Fibroblast of skin of back (primary cell): ENCODE data around the gene GDF11.
A peak's percentile ranks its signal among the peaks of the same experiment; 100 is the strongest.

Experiments
- DNase-seq: peaks from one replicate; pipeline ENCODE4 v3.0.0-alpha.2; 2013

Gene GDF11

DNA sequence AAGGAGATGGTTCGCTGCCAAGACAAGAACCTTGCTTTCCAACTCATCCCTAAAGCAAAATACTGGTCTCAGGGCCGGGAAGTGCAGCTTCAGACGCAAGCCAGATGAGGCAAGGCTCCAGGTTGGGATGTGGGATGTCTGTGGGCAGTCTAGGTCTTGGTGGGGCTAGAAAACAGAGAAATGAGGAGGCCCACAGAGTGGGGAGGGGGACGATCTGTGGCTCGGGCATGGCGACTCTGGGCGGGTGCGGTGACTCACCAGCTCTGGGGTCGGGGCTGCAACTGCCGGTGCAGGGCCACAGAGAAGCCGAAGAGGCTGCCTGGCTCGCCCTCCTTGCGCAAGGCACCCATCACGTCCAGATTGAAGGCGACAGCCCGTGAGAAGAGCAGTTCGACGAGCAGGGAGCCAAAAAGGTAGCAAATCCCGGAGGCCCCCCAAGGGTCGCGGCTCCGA lies 35.7 kb upstream of the GDF11 start:
- no peak for DNase-seq

DNA sequence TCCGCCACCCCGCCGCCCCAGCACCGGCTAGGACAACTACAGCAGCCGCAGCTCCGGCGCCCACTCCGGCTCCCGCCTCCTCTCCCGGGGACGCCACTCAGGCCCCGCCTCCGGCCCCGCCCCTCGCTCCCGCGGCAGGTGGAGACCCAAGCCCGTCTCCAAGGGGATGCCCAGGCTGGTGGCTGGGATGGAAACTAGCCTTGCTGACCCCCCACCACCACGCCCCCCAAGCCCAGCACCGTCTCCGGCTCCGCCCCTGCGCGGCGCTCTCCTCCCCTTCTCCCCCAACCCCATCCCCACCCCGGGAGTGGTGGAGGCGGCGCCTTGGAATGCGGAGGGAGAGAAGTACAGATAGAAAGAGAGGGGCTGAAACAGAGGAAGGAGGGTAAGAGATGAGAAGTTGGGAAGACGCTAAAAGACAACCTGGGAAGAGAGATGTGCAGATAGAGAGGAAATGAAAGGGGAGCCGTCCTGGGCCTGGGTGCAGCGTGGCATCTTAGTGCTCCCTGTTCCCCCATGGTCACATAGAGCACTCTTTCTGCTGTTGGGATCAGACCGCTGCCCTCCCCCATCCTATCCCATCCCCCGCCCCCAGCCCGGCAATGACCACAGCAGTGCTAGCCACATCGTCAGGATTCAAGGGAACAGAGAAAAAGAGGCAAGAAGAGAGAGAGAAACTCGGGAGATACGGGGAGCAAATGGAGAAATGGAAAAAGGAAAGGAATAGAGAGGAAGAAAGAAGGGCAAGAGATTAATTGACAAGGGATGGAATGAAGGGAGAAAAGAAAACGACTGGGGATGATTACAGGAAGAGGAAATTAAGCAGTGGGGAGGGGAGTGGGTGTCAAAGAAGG lies 34.9 kb upstream of the GDF11 start, which contains the start of gene ITGA7:
Gene ITGA7 (minus strand): TSS at position 64 of the 854 bp plus-strand sequence. CDS start 222 bp downstream, outside the sequence.
- peak; percentile 56 for DNase-seq

DNA sequence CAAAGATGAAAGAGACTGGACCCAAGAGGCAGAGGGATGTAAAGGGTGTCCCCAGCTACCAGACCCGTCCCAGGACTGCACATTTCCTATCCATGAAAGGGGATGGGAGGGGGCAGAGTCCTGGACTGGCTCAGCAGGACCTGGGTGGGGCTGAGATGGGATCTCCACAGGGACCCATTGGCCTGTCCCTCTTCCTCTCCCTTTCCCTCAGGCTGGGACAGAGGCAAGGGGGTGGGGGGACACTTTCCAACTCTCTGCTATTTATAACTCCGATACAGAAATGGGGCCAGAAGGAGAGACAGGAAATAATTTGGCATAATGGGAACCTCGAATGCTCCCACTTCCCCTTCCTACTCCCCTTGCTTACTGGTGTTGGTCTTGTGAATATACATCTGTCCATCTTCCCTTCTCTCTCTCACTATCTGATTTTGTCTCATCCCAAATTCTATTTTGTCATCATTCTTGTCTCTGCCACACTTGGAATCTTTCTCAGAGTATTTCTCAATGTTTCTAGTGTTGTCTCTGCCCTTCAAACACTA lies 34.2 kb upstream of the GDF11 start:
- DNase-seq: no peak

- no peak for DNase-seq
Observed at GRCh38 chr12:55711786-55712553, 31.0 kb upstream of the GDF11 start.

DNA sequence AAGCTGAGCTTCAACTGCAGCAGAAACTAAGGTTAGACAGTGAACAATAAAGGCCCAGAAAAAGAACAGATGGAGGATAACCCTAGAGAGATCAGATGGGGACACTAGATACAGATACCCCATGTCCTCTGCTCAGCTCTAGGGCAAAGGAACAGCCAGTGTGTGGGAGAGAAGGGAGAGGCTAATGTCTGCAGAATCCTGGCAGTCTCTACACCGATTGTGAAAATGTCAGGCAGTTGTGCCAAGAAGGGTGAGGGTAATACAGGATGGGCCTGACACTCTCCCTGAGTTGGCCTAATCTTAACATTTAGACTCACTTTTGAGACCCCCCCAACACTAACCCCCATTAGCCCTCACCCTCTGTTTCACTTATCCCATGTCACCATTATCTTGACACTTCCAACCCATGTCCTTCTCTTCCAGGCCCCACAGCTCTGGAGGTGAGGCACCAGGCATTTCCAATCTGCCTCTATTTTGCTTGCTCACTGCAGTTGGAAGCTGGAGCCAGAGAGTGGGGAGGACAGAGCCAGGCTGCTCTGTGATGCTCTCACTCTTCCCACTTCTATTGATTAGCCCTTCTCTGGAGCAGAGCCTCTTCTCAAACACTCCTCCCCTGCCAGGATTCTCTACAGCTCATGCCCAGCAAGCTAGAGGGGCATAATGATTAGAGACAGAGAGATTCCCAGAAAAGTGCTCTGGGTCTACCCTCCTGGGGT lies 30.1 kb upstream of the GDF11 start:
- DNase-seq: no peak

GRCh38 chr12:55713721-55714120 lies 29.2 kb upstream of the GDF11 start:
- DNase-seq: peak; percentile 93

DNA sequence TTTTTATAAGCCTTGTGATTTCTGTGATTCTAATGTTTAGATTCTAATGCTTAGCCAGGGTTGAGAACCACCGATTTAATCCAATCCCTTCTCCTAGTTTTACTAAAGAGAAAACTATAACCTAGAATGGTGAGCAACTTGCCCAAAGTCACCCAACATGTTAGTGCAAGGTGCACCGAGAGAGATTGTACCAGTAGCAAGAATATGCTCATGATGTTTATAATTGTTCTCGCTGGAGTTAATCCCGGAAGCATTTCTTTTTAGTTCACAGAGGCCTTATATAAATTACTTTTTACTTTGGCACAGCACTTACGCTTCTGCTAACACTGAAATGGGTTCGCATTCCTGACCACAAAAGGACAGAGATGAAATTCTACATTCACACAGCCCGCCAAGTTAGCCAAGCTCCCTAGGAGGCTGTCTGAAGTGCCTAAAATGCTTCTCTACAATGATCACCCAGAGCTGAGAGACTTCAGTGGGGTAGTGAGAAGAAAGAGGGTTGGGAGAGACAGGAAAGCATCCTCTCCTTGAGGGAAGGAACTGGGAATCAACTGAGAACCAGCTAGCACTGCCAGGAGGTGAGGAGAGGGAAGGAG lies 27.7 kb upstream of the GDF11 start:
- no peak for DNase-seq

GRCh38 chr12:55715833-55716581 lies 26.9 kb upstream of the GDF11 start, which contains the start of gene BLOC1S1:
Gene BLOC1S1 (plus strand): TSS chr12:55716046. CDS start chr12:55716052, 6 bp downstream.
- peak; percentile 95 for DNase-seq

- no peak for DNase-seq
Observed at GRCh38 chr12:55716582-55716957, 26.4 kb upstream of the GDF11 start.

GRCh38 chr12:55717011-55718007 lies 25.6 kb upstream of the GDF11 start:
- peak; percentile 67 for DNase-seq

- no peak for DNase-seq
Observed at GRCh38 chr12:55718015-55718414, 24.9 kb upstream of the GDF11 start.

DNA sequence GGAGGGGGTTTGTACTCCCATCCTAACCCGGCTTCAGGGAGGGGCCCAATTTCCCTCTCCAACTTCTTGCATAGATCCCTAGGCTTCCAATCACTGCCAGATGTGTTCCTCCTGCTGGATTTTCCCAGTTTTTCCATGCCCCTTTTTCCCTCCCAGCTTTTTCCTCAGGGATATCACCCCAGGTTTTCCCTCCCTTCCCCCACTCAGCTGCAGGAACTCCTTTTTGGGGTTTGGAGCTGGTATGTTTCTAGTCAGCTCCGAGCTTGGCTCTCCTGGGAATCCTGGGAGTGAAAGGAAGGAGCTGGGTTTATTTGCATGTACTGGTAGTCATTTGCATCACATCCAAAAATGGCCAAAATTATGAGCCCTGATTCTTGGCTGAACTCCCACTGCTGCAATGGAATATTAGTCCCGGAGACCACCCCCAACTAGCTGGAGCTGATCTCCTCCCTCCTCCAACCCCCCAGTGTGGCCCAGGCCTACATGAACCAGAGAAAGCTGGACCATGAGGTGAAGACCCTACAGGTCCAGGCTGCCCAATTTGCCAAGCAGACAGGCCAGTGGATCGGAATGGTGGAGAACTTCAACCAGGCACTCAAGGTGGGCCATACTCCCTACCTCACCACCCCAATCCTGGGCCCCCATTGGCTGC lies 24.2 kb upstream of the GDF11 start:
- peak; percentile 72 for DNase-seq

DNA sequence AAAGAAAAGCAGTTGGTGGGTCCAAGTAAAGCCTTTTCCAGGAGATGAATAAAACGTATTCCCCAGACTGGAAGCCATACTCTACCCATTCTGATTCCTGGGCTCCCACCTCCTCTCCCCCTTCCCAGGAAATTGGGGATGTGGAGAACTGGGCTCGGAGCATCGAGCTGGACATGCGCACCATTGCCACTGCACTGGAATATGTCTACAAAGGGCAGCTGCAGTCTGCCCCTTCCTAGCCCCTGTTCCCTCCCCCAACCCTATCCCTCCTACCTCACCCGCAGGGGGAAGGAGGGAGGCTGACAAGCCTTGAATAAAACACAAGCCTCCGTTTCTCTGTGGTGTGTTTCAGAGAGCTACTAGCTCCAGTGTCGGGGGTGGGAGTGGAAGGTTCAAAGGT lies 23.6 kb upstream of the GDF11 start:
- DNase-seq: no peak

DNA sequence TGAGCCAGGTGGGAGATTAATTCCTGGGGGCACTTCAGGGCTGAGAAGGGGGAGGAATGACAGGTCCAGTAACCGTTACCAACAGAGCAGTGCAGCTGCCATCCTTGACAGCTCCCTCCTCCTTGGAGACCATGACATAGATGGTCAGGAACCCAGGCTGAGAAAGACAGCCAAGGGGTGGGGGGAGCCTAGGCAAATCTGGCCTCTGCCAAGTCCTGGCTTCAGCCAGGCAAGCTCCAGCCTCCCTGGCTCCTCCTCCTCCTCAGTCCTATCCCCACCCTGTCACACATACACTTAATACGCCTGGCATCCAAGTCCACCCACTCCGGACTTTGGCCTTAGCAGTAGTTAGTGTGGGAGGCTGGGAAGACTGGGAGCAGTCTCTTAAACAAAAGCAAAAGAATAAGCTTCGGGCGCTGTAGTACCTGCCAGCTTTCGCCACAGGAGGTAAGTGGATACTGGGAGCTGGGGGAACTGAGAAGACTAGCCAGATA lies 22.8 kb upstream of the GDF11 start, which contains the start of gene RDH5:
Gene RDH5 (plus strand): TSS at position 323 of the 494 bp plus-strand sequence. CDS start 792 bp downstream, outside the sequence.
- peak; percentile 84 for DNase-seq

DNA sequence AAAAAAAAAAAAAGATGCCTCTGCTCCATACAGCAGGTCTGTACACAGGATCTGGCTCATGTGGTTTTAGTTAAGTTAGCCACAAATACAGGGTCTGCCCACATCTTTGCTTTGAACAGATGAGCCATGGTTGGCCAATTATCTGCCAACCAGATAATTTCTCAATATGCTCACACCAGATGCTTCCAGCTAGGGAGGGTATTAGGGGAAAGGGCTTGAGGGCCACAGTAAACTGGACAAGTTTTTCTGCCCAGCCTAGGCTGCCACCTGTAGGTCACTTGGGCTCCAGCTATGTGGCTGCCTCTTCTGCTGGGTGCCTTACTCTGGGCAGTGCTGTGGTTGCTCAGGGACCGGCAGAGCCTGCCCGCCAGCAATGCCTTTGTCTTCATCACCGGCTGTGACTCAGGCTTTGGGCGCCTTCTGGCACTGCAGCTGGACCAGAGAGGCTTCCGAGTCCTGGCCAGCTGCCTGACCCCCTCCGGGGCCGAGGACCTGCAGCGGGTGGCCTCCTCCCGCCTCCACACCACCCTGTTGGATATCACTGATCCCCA lies 22.0 kb upstream of the GDF11 start:
- peak; percentile 89 for DNase-seq

DNA sequence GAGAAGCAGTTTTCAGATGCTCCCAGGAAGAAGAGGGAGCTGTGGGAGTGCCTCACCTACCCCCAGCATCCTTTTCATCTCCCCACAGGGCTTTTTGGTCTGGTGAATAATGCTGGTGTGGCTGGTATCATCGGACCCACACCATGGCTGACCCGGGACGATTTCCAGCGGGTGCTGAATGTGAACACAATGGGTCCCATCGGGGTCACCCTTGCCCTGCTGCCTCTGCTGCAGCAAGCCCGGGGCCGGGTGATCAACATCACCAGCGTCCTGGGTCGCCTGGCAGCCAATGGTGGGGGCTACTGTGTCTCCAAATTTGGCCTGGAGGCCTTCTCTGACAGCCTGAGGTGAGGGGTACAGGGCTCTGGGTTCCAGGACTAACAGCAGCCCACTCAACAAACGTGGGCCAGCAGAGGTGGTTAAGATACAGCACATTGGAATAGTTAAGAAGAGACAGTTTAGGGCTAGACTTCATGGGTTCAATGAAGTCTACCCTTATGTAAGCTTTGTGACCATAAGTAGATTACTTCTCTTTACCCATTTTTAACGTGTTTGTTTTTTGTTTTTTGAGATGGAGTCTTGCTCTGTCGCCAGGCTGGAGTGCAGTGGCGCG lies 21.2 kb upstream of the GDF11 start:
- no peak for DNase-seq

- DNase-seq: no peak
Observed at GRCh38 chr12:55722948-55723347, 20.0 kb upstream of the GDF11 start.

GRCh38 chr12:55723516-55724225 lies 19.3 kb upstream of the GDF11 start:
- no peak for DNase-seq
